Prostate gland (tissue), 2 donors: ENCODE results near the gene RBKS.

Experiments used
- POLR2A ChIP-seq: fragments of 450-650 bp; IDR thresholded peaks from one replicate; pipeline ENCODE4 v1.6.1; 2016; ENCODE audit warnings: antibody characterized with exemption, mild to moderate bottlenecking
- POLR2AphosphoS5 ChIP-seq: sonication (generic); formaldehyde crosslinking; IDR thresholded peaks from one replicate; pipeline ENCODE4 v1.6.1; 2017; ENCODE audit warnings: antibody characterized with exemption
- TF ChIP-seq, protein P1 (sequence below), 4 experiments: fragments of 200-600 bp in 2 of 4; fragments of 450-650 bp in 2 of 4; sonication (generic) in 2 of 4; IDR thresholded peaks; 1 replicate in 3 of 4; 2 replicates in 1 of 4; pipeline ENCODE4 v1.5.1; 2016 to 2019; ENCODE audit warnings: antibody characterized with exemption in 4 of 4, mild to moderate bottlenecking in 2 of 4, moderate library complexity in 2 of 4

DNA sequence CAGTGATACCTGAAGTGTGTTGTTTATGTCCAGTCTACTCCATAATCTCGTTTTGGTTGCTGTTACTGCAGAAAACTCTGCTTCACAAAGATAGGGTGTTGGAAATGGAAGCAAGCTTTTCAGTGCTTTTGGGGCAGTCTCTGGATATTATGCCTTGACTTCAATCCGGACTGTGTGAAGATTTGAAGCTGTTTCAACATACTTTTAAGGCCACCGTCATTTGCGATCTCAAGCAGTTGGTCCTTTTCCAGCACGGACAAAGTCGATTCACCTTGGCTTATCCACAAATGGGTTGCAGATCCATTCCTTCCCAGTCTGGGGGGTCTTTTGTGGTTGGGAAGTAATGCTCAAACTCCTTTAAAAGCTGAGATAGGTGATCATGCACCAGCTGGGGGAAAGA lies 20.4 kb downstream of the RBKS start:
- TF ChIP-seq, protein P1, sequence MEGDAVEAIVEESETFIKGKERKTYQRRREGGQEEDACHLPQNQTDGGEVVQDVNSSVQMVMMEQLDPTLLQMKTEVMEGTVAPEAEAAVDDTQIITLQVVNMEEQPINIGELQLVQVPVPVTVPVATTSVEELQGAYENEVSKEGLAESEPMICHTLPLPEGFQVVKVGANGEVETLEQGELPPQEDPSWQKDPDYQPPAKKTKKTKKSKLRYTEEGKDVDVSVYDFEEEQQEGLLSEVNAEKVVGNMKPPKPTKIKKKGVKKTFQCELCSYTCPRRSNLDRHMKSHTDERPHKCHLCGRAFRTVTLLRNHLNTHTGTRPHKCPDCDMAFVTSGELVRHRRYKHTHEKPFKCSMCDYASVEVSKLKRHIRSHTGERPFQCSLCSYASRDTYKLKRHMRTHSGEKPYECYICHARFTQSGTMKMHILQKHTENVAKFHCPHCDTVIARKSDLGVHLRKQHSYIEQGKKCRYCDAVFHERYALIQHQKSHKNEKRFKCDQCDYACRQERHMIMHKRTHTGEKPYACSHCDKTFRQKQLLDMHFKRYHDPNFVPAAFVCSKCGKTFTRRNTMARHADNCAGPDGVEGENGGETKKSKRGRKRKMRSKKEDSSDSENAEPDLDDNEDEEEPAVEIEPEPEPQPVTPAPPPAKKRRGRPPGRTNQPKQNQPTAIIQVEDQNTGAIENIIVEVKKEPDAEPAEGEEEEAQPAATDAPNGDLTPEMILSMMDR (IDR thresholded peaks at IDR 0.05): no peak
- TF ChIP-seq POLR2AphosphoS5: no peak
- TF ChIP-seq POLR2A: no peak
